GM12878 (cell line): ENCODE results near the gene IL1RAPL1. TPM values are rescaled to one million over a fixed set of nuclear protein-coding genes. Genes with fewer than 3 reads are reported as not detected.

Experiments
- ATAC-seq: fragments of 200-7000 bp; cut with Tn5 transposase; 3 replicates; pipeline ENCODE4 v1.9.1; 2020; ENCODE audit warnings: mild to moderate bottlenecking, moderate library complexity
- BruUV-seq: library from RNA; stranded (reverse); fragments of 400-500 nt; replicated peaks from 2 replicates; lab custom pipeline; 2021; lab: Mats Ljungman, UMichigan
- CTCF ChIA-PET: fragments of 300-600 bp; sonication (Branson Sonifier 250); formaldehyde crosslinking; extraction: SDS; loops from one replicate; lab custom pipeline; 2021; ENCODE audit warnings: inconsistent platforms; lab: Yijun Ruan, JAX
- POLR2A ChIA-PET: fragments of 350-600 bp; formaldehyde crosslinking; extraction: SDS; loops from one replicate; lab custom pipeline; 2021; ENCODE audit warnings: inconsistent platforms; lab: Charles Lee
- RAD21 ChIA-PET: fragments of 300-600 bp; sonication (Branson Sonifier 250); formaldehyde crosslinking; loops from one replicate; lab custom pipeline; 2023; ENCODE audit warnings: antibody characterized with exemption; ENCODE audit not compliant: unreplicated experiment; lab: Charles Lee
- SMC1A ChIA-PET: fragments of 300-600 bp; sonication (Branson Sonifier 250); formaldehyde crosslinking; loops from one replicate; lab custom pipeline; 2023; ENCODE audit not compliant: unreplicated experiment, uncharacterized antibody; lab: Charles Lee
- DNase-seq: peaks from one replicate; pipeline ENCODE4 v3.0.0-alpha.2; 2011; ENCODE audit warnings: low read depth, low spot score
- FAIRE-seq: peaks from 3 replicates; lab custom pipeline; 2011; peaks lifted over from hg19 to GRCh38; lab: Jason Lieb, UNC
- H2AFZ ChIP-seq: 2 replicates; pipeline ENCODE4 v1.6.0; 2011; ENCODE audit warnings: low read depth, low read length, control low read depth; ENCODE audit not compliant: control insufficient read depth
- H3K27ac ChIP-seq: 2 replicates; pipeline ENCODE4 v1.5.1; 2011; ENCODE audit warnings: control low read depth; ENCODE audit not compliant: control insufficient read depth, insufficient read depth
- H3K27me3 ChIP-seq, 2 experiments: replicated peaks in 1 of 2; 2 replicates each; pipeline versions ENCODE4 v1.6.0 to v1.6.1; 2011; ENCODE audit warnings: low read length in 1 of 2; ENCODE audit not compliant: control insufficient read depth in 2 of 2, insufficient read depth in 2 of 2
- H3K36me3 ChIP-seq, 2 experiments: 2 replicates each; pipeline ENCODE4 v1.5.1; 2011; ENCODE audit warnings: low read length in 1 of 2; ENCODE audit not compliant: control insufficient read depth in 2 of 2, insufficient read depth in 2 of 2
- H3K4me1 ChIP-seq: 2 replicates; pipeline ENCODE4 v1.6.1; 2011; ENCODE audit warnings: mild to moderate bottlenecking, low read length, moderate library complexity, mixed read lengths; ENCODE audit not compliant: control insufficient read depth, insufficient read depth
- H3K4me2 ChIP-seq: 2 replicates; pipeline ENCODE4 v1.6.0; 2011; ENCODE audit warnings: control low read depth; ENCODE audit not compliant: control insufficient read depth, insufficient read depth
- H3K4me3 ChIP-seq: fragments of 200-600 bp; sonication (generic); 2 replicates; pipeline ENCODE4 v1.5.1; 2016
- H3K79me2 ChIP-seq: 2 replicates; pipeline ENCODE4 v1.6.0; 2011; ENCODE audit warnings: low read length; ENCODE audit not compliant: control insufficient read depth, insufficient read depth
- H3K9ac ChIP-seq: 2 replicates; pipeline ENCODE4 v1.8.0; 2011; ENCODE audit warnings: low read length, control low read depth, mixed read lengths; ENCODE audit not compliant: control insufficient read depth, insufficient read depth
- H3K9me3 ChIP-seq: replicated peaks from 3 replicates; pipeline ENCODE4 v1.5.1; 2011; ENCODE audit warnings: mild to moderate bottlenecking, low read length; ENCODE audit not compliant: control insufficient read depth, insufficient read depth
- H4K20me1 ChIP-seq: 2 replicates; pipeline ENCODE4 v1.6.0; 2011; ENCODE audit not compliant: control insufficient read depth, insufficient read depth
- BACH1 ChIP-seq: fragments of 450-650 bp; IDR thresholded peaks from 2 replicates; pipeline ENCODE4 v1.6.1; 2017; ENCODE audit warnings: mild to moderate bottlenecking, borderline replicate concordance
- BCLAF1 ChIP-seq: fragments of 450-650 bp; IDR thresholded peaks from 2 replicates; pipeline ENCODE4 v1.6.1; 2017; ENCODE audit warnings: antibody characterized with exemption, mild to moderate bottlenecking, moderate library complexity
- DPF2 ChIP-seq: fragments of 450-650 bp; IDR thresholded peaks from 2 replicates; pipeline ENCODE4 v1.6.1; 2017; ENCODE audit warnings: mild to moderate bottlenecking
- EGR1 ChIP-seq, 2 experiments: IDR thresholded peaks; 1 replicate in 1 of 2; 2 replicates in 1 of 2; pipeline ENCODE4 v1.6.1; 2011 to 2012; ENCODE audit warnings: low read depth in 2 of 2, low read length in 2 of 2, borderline replicate concordance in 1 of 2, mild to moderate bottlenecking in 1 of 2, moderate library complexity in 1 of 2
- FOXM1 ChIP-seq: IDR thresholded peaks from 2 replicates; pipeline ENCODE4 v1.6.1; 2012; ENCODE audit warnings: low read depth, mild to moderate bottlenecking, inconsistent platforms, low read length, moderate library complexity
- JUND ChIP-seq: IDR thresholded peaks from 2 replicates; pipeline ENCODE4 v1.6.1; 2012; ENCODE audit warnings: low read depth, mild to moderate bottlenecking, low read length, improper control_type of control experiment, moderate library complexity
- RB1 ChIP-seq: fragments of 450-650 bp; formaldehyde crosslinking; IDR thresholded peaks from 2 replicates; pipeline ENCODE4 v1.6.1; 2017; ENCODE audit warnings: mild to moderate bottlenecking, borderline replicate concordance
- SIN3A ChIP-seq: IDR thresholded peaks from 2 replicates; pipeline ENCODE4 v1.6.1; 2012; ENCODE audit warnings: low read depth, low read length, improper control_type of control experiment
- STAT1 ChIP-seq: fragments of 450-650 bp; conservative IDR thresholded peaks from 2 replicates; pipeline ENCODE4 v1.6.1; 2014; ENCODE audit warnings: antibody characterized with exemption, mild to moderate bottlenecking
- whole genome bisulfite sequencing: methylation state at CpG from one replicate; pipeline ENCODE4 v1.1.6; 2016; ENCODE audit warnings: low lambda C conversion rate; ENCODE audit not compliant: insufficient replicate concordance, insufficient coverage; ENCODE audit errors: missing lambda C conversion rate; 5-methylcytosine and 5-hydroxymethylcytosine counted together
- in situ Hi-C: fragments of 300-500 bp; cut with MboI; formaldehyde crosslinking; loops from 9 replicates; pipeline ENCODE4 v1.14.3; 2018; ENCODE audit warnings: mixed read lengths
- intact Hi-C: fragments of 100-400 bp; cut with micrococcal nuclease; formaldehyde crosslinking; loops from one replicate; pipeline ENCODE4 v1.14.2; 2022; ENCODE audit not compliant: unreplicated experiment
- polyA plus RNA-seq, 11 experiments: library from polyadenylated mRNA; depleted of rRNA in 4 of 11; unstranded in 6 of 11; stranded (reverse) in 5 of 11; fragments of >200 nt; fragmentation: Nextera tagmentation in 4 of 11; fragmentation: Illumina TruSeq in 1 of 11; extraction: Ambion mirVana in 4 of 11; extraction: Trizol in 1 of 11; gene quantifications; 1 replicate in 1 of 11; 2 replicates in 10 of 11; pipeline versions ENCODE4 v1.2.1 to v1.2.3, GENCODE V29; 2011 to 2016; ENCODE audit warnings: inconsistent platforms in 2 of 11, missing spikeins in 2 of 11, low read depth in 1 of 11
- total RNA-seq, 4 experiments: library from RNA; depleted of rRNA in 3 of 4; stranded (reverse); fragments of >200 nt in 3 of 4; fragmentation: Illumina TruSeq in 1 of 4; extraction: Trizol in 1 of 4; gene quantifications; 2 replicates each; pipeline versions ENCODE4 v1.2.1 to v1.2.3, GENCODE V29; 2013 to 2021

The IL1RAPL1 gene
- total and polyA plus RNA-seq, 10 of the 15 experiments (the other 5 are each of a cell fraction or from before 2014, with no cell fraction given): not detected

GRCh38 chrX:29110041-29110440 is 522.8 kb downstream of the IL1RAPL1 start:
- Histone ChIP-seq H2AFZ (no peak overlapping the region), H3K79me2 (no peaks in the 10 kb centered on the region), H3K36me3 (no peaks in the 10 kb centered on the region), H3K4me3 (no peak overlapping the region), H3K9ac (no peak overlapping the region), H4K20me1 (no peaks in the 10 kb centered on the region), H3K4me1 (no peaks in the 10 kb centered on the region), H3K9me3 (no peaks in the 10 kb centered on the region), H3K27ac (no peak overlapping the region), H3K4me2 (no peak overlapping the region), H3K27me3 (no peaks in the 10 kb centered on the region)
- SMC1A ChIA-PET: no interaction called here
- no peak for DNase-seq
- TF ChIP-seq DPF2 (no peak), STAT1 (no peak), JUND (no peak), BACH1 (no peak), RB1 (no peak), EGR1 (IDR thresholded peaks at IDR 0.05; ENCODE audit: borderline replicate concordance in 1 of 2, low read depth in 2 of 2, low read length in 2 of 2) (no peak), BCLAF1 (no peak), FOXM1 (no peak), SIN3A (no peak)
- in situ Hi-C loops: no loop called here
- FAIRE-seq: no peak
- ATAC-seq: no peak
- CTCF ChIA-PET: interaction anchor here (1.1 kb wide), 1 partner anchor 10 kb away, joined by 3 read pairs; no protein-coding TSS in a partner anchor
- RAD21 ChIA-PET: no interaction called here
- WGBS: 18% methylated on average over 3 of the region's 3 CpGs
- intact Hi-C loops: no loop called here
- no TSS peak for BruUV-seq
- POLR2A ChIA-PET: no interaction called here
